RWPE2 (cell line): ENCODE results near the gene FUT7.

Source experiments
- ATAC-seq: fragments of 200-7000 bp; cut with Tn5 transposase; 3 replicates; pipeline ENCODE4 v1.9.1; 2021; ENCODE audit warnings: low read depth
- DNase-seq: peaks from one replicate; pipeline ENCODE4 v3.0.0-alpha.2; 2020; ENCODE audit warnings: low spot score
- H3K27ac ChIP-seq: fragments of 450-650 bp; 2 replicates; pipeline ENCODE4 v1.5.1; 2017; ENCODE audit warnings: mild to moderate bottlenecking; ENCODE audit not compliant: poor library complexity, severe bottlenecking
- H3K27me3 ChIP-seq: fragments of 250-450 bp; sonication (Bioruptor Pico); 2 replicates; pipeline ENCODE4 v1.5.1; 2021; ENCODE audit warnings: mild to moderate bottlenecking, moderate library complexity; ENCODE audit not compliant: insufficient read depth, poor library complexity, severe bottlenecking
- H3K36me3 ChIP-seq: fragments of 250-450 bp; sonication (Bioruptor Pico); 2 replicates; pipeline ENCODE4 v1.5.1; 2020; ENCODE audit warnings: low read depth, mild to moderate bottlenecking, moderate library complexity
- H3K4me1 ChIP-seq: fragments of 250-450 bp; sonication (Bioruptor Pico); 2 replicates; pipeline ENCODE4 v1.5.1; 2021; ENCODE audit warnings: mild to moderate bottlenecking, moderate library complexity; ENCODE audit not compliant: insufficient read depth, poor library complexity, severe bottlenecking
- H3K4me3 ChIP-seq: fragments of 250-450 bp; sonication (Bioruptor Pico); 2 replicates; pipeline ENCODE4 v1.5.1; 2021; ENCODE audit warnings: mild to moderate bottlenecking, moderate library complexity; ENCODE audit not compliant: severe bottlenecking
- H3K9me3 ChIP-seq: fragments of 250-450 bp; sonication (Bioruptor Pico); 2 replicates; pipeline ENCODE4 v1.5.1; 2021; ENCODE audit warnings: mild to moderate bottlenecking, moderate library complexity; ENCODE audit not compliant: severe bottlenecking
- TF ChIP-seq, protein P1 (sequence below): fragments of 450-650 bp; IDR thresholded peaks from one replicate; pipeline ENCODE4 v1.5.1; 2017; ENCODE audit warnings: mild to moderate bottlenecking, moderate library complexity; ENCODE audit not compliant: poor library complexity, severe bottlenecking

The FUT7 gene

DNA sequence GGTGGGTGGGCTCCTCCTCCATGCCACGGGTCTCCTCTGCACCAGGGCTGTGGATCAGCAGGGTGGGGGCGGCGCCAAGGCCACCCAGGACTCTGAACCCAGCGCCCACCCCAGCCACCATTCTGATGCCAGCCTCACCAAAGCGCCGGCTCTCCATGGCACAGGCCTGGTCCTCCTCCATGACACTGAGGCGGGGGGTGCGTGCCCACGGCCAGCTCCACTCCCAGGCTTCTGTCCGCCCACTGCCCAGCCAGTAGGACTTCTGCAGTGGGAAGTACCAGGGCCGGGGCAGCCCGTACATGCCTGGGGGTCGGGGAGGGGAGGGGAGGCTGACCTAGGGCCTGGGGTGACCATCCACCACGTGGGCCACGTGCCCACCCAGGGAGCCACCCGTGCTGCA lies 15.5 kb downstream of the FUT7 start:
- Histone ChIP-seq H3K36me3 (no peaks in the 10 kb centered on the region), H3K9me3 (no peaks in the 10 kb centered on the region), H3K27ac (no peak overlapping the region), H3K4me1 (no peaks in the 10 kb centered on the region), H3K4me3 (no peak overlapping the region), H3K27me3 (no peaks in the 10 kb centered on the region)
- ATAC-seq = no peak
- DNase-seq = no peak
- TF ChIP-seq, protein P1, sequence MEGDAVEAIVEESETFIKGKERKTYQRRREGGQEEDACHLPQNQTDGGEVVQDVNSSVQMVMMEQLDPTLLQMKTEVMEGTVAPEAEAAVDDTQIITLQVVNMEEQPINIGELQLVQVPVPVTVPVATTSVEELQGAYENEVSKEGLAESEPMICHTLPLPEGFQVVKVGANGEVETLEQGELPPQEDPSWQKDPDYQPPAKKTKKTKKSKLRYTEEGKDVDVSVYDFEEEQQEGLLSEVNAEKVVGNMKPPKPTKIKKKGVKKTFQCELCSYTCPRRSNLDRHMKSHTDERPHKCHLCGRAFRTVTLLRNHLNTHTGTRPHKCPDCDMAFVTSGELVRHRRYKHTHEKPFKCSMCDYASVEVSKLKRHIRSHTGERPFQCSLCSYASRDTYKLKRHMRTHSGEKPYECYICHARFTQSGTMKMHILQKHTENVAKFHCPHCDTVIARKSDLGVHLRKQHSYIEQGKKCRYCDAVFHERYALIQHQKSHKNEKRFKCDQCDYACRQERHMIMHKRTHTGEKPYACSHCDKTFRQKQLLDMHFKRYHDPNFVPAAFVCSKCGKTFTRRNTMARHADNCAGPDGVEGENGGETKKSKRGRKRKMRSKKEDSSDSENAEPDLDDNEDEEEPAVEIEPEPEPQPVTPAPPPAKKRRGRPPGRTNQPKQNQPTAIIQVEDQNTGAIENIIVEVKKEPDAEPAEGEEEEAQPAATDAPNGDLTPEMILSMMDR = no peak

DNA sequence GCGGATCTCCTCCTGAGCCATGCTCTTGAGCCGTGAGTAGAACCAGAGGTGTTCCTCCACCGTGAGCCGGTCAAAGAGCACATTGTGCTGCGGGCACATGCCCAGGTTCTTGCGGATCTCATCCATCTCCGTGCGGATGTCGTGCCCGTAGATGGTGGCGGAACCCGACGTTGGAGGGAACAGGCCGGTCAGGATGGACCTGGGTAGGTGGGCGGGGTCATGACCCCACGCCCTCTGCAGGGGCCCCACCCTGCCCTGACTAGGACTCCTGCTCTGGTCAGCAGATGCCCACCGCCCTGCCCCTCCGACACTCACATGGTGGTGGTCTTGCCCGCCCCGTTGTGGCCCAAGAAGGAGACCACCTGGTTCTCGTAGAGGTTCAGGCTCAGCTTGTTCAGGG lies 15.9 kb downstream of the FUT7 start:
- no peaks in the 10 kb centered on the region for H3K36me3 ChIP-seq
- TF ChIP-seq, protein P1 = no peak
- H3K4me3 ChIP-seq = no peak overlapping the region
- no peak overlapping the region for H3K27ac ChIP-seq
- H3K27me3 ChIP-seq = no peaks in the 10 kb centered on the region
- no peak for DNase-seq
- no peaks in the 10 kb centered on the region for H3K9me3 ChIP-seq
- no peak for ATAC-seq
- no peaks in the 10 kb centered on the region for H3K4me1 ChIP-seq

DNA sequence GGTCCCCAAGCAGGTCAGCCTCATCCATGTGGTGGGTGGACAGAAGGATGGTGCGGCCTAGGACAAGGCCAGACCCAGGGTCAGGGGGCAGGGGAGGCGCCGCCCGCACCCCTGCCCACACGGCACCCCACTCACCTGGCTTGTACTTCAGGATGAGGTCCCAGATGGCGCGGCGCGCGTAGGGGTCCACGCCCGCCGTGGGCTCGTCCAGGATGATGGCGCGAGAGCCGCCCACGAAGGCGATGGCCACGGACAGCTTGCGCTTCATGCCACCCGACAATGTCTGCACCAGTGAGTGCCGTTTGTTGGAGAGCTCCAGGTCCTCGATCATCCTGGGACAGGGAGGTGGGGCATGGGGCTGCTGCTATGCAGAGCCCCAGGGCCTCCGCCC lies 16.4 kb downstream of the FUT7 start:
- TF ChIP-seq, protein P1 = no peak
- Histone ChIP-seq H3K4me1 (no peaks in the 10 kb centered on the region), H3K27ac (no peak overlapping the region), H3K4me3 (no peak overlapping the region), H3K27me3 (no peaks in the 10 kb centered on the region), H3K36me3 (no peaks in the 10 kb centered on the region), H3K9me3 (no peaks in the 10 kb centered on the region)
- DNase-seq (no peak), ATAC-seq (no peak)

DNA sequence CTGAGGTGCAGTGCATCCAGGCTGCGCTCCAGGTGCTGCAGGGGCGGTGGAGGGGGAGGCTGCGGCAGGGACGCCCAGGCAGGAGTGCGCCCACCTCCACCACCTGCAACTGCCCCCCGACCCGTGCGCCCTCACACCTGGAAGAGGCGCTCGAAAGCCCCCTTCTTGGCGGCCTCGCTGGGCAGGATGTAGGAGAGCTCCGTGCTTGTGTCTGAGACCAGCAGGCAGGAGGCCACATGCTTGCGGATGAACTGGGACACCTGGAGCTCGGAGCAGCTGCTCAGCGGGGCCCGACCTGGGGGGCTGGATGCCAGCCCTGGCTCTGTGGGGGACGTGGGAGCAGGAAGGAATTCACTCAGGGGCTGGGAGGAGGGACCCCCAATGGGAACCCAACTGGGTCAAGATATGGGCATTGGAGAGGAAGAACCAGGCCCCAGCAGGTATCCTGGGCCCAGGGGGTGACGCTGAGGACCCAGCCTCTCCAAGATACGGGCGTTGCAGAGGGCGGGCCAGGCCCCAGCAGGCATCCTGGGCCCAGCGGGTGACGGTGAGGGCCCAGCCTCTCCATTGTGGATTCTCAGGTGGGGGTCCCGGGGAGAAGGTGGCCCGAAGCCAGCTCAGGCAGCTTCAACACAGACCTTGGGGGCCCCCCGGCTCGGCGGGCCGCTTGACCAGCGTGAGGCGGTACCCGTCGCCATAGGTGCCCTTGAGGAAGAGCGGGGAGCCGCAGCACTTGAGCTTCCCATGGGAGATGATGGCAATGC lies 16.9 kb downstream of the FUT7 start:
- no peak overlapping the region for H3K27ac ChIP-seq
- ATAC-seq (no peak), DNase-seq (no peak)
- no peak overlapping the region for H3K4me3 ChIP-seq
- H3K27me3 ChIP-seq = no peaks in the 10 kb centered on the region
- no peaks in the 10 kb centered on the region for H3K4me1 ChIP-seq
- no peaks in the 10 kb centered on the region for H3K9me3 ChIP-seq
- TF ChIP-seq, protein P1 = no peak
- H3K36me3 ChIP-seq = no peaks in the 10 kb centered on the region

DNA sequence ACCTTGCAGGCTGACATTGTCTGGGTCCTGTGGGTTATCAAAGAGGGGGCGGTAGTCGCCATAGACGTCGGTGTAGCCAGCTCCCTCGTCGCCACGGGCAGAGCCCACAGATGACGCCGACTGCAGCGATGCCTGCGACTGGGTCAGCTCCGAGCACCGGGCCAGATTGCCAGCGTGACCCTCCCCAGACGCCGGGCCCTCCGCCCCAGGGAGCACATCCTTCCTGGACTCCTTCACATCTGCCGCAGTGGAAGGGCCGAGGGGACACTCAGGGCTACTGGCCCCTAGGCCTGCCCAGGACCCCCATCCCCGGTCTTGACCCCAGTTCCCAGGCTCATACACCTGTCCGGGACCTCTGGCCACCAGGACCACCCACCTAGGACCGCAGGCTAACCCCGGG lies 17.7 kb downstream of the FUT7 start:
- TF ChIP-seq, protein P1 = no peak
- ATAC-seq (no peak), DNase-seq (no peak)
- H3K9me3 ChIP-seq = no peaks in the 10 kb centered on the region
- no peak overlapping the region for H3K27ac ChIP-seq
- no peaks in the 10 kb centered on the region for H3K4me1 ChIP-seq
- no peaks in the 10 kb centered on the region for H3K27me3 ChIP-seq
- H3K36me3 ChIP-seq = no peaks in the 10 kb centered on the region
- H3K4me3 ChIP-seq = no peak overlapping the region
